Testis (tissue), 2 donors: ENCODE results near the gene COL4A1.

Experiments used
- CTCF ChIP-seq, 3 experiments: fragments of 450-650 bp in 2 of 3; fragments of 200-600 bp in 1 of 3; sonication (generic) in 1 of 3; IDR thresholded peaks; one replicate each; pipeline ENCODE4 v1.5.1; 2016 to 2019; ENCODE audit warnings: antibody characterized with exemption in 3 of 3, mild to moderate bottlenecking in 2 of 3, moderate library complexity in 1 of 3
- POLR2A ChIP-seq: fragments of 450-650 bp; IDR thresholded peaks from one replicate; pipeline ENCODE4 v1.6.1; 2017; ENCODE audit warnings: antibody characterized with exemption, mild to moderate bottlenecking, moderate library complexity

GRCh38 chr13:110282316-110282841, 24.6 kb downstream of the COL4A1 start:
- TF ChIP-seq POLR2A: no peak
- no peak for TF ChIP-seq CTCF (IDR thresholded peaks at IDR 0.05)
